PC-3 (cell line): ENCODE results near the gene ZBTB37. TPM values are rescaled to one million over a fixed set of nuclear protein-coding genes. Genes with fewer than 3 reads are reported as not detected.

Experiments used
- ATAC-seq: fragments of 200-7000 bp; cut with Tn5 transposase; 2 replicates; pipeline ENCODE4 v1.9.1; 2020; ENCODE audit warnings: mild to moderate bottlenecking, moderate library complexity
- BruUV-seq: library from RNA; stranded (reverse); fragments of 400-500 nt; replicated peaks from 2 replicates; lab custom pipeline; 2021; lab: Mats Ljungman, UMichigan
- CTCF ChIA-PET: fragments of 300-600 bp; sonication (Branson Sonifier 250); formaldehyde crosslinking; loops from one replicate; lab custom pipeline; 2022; ENCODE audit warnings: antibody characterized with exemption; lab: Charles Lee
- POLR2A ChIA-PET: fragments of 300-600 bp; sonication (Branson Sonifier 250); formaldehyde crosslinking; loops from one replicate; lab custom pipeline; 2022; ENCODE audit warnings: antibody characterized with exemption; ENCODE audit not compliant: unreplicated experiment; lab: Charles Lee
- DNase-seq: peaks from one replicate; pipeline ENCODE4 v3.0.0-alpha.2; 2015
- H2AFZ ChIP-seq: fragments of 300-600 bp; sonication (generic); 2 replicates; pipeline ENCODE4 v1.6.0; 2016; ENCODE audit warnings: antibody characterized with exemption, low read length
- H3F3A ChIP-seq: fragments of 300-600 bp; sonication (generic); one replicate; pipeline ENCODE4 v1.6.0; 2017; ENCODE audit warnings: antibody characterized with exemption, low read length, control low read depth, mild to moderate bottlenecking; ENCODE audit not compliant: unreplicated experiment
- H3K27ac ChIP-seq: fragments of 300-600 bp; sonication (generic); 2 replicates; pipeline ENCODE4 v1.5.1; 2016; ENCODE audit warnings: mild to moderate bottlenecking, low read length
- H3K27me3 ChIP-seq: fragments of 300-600 bp; sonication (generic); 2 replicates; pipeline ENCODE4 v1.6.1; 2016; ENCODE audit warnings: low read length, mixed read lengths
- H3K36me3 ChIP-seq: fragments of 300-600 bp; sonication (generic); 2 replicates; pipeline ENCODE4 v1.6.1; 2016; ENCODE audit warnings: low read depth, mixed run types, low read length, mixed read lengths
- H3K4me1 ChIP-seq: fragments of 300-600 bp; sonication (generic); 2 replicates; pipeline ENCODE4 v1.5.1; 2016; ENCODE audit warnings: low read length; ENCODE audit not compliant: insufficient read depth
- H3K4me2 ChIP-seq: fragments of 300-600 bp; sonication (generic); 2 replicates; pipeline ENCODE4 v1.6.0; 2016; ENCODE audit warnings: low read length
- H3K4me3 ChIP-seq: fragments of 300-600 bp; sonication (generic); 2 replicates; pipeline ENCODE4 v1.5.1; 2016; ENCODE audit warnings: mild to moderate bottlenecking, low read length, mixed read lengths
- H3K79me2 ChIP-seq: fragments of 300-600 bp; sonication (generic); 2 replicates; pipeline ENCODE4 v1.6.1; 2017; ENCODE audit warnings: low read length, mixed read lengths
- H3K9ac ChIP-seq: fragments of 300-600 bp; sonication (generic); 2 replicates; pipeline ENCODE4 v1.6.0; 2016; ENCODE audit warnings: mild to moderate bottlenecking, low read length
- H3K9me2 ChIP-seq: fragments of 300-600 bp; sonication (generic); replicated peaks from 2 replicates; pipeline ENCODE4 v1.6.1; 2016; ENCODE audit warnings: mixed run types, low read length, mixed read lengths
- H3K9me3 ChIP-seq: fragments of 300-600 bp; sonication (generic); 2 replicates; pipeline ENCODE4 v1.6.1; 2016; ENCODE audit warnings: low read length, mixed read lengths
- H4K20me1 ChIP-seq: fragments of 300-600 bp; sonication (generic); 2 replicates; pipeline ENCODE4 v1.6.1; 2016; ENCODE audit warnings: low read length, mixed read lengths
- CTCF ChIP-seq: fragments of 300-600 bp; sonication (generic); conservative IDR thresholded peaks from 2 replicates; pipeline ENCODE4 v1.5.1; 2017; ENCODE audit warnings: antibody characterized with exemption, low read depth, mild to moderate bottlenecking, low read length
- EZH2 ChIP-seq: fragments of 300-600 bp; sonication (generic); IDR thresholded peaks from one replicate; pipeline ENCODE4 v1.6.1; 2017; ENCODE audit warnings: antibody characterized with exemption, mild to moderate bottlenecking, low read length; ENCODE audit not compliant: unreplicated experiment
- EZH2phosphoT487 ChIP-seq: fragments of 300-600 bp; sonication (generic); IDR thresholded peaks from 2 replicates; pipeline ENCODE4 v1.6.1; 2018; ENCODE audit warnings: mild to moderate bottlenecking, antibody characterized with exemption, low read length, borderline replicate concordance
- intact Hi-C: fragments of 100-400 bp; cut with micrococcal nuclease; formaldehyde crosslinking; loops from 2 replicates; pipeline ENCODE4 v1.9.0; 2023
- total RNA-seq: library from RNA; depleted of rRNA; stranded (reverse); fragments of >200 nt; gene quantifications from 2 replicates; pipeline ENCODE4 v1.2.3, GENCODE V29; 2014

Gene ZBTB37
- total RNA-seq, 1 experiment from 2014 or later: 1.5 TPM

- Histone ChIP-seq H3K4me3 (no peak overlapping the region), H3F3A (no peaks in the 10 kb centered on the region), H3K4me2 (no peak overlapping the region), H3K9ac (no peak overlapping the region), H2AFZ (no peak overlapping the region), H3K9me3 (no peaks in the 10 kb centered on the region), H3K27me3 (no peaks in the 10 kb centered on the region), H3K4me1 (no peaks in the 10 kb centered on the region), H4K20me1 (no peaks in the 10 kb centered on the region), H3K27ac (no peak overlapping the region), H3K36me3 (no peaks in the 10 kb centered on the region), H3K79me2 (no peaks in the 10 kb centered on the region), H3K9me2 (no peaks in the 10 kb centered on the region)
- intact Hi-C loops: no loop called here
- BruUV-seq: no TSS peak
- ATAC-seq (no peak), DNase-seq (no peak)
- POLR2A ChIA-PET: no interaction called here
- CTCF ChIA-PET: interaction anchor here (0.6 kb wide), 1 partner anchor 136 kb away, joined by 5 read pairs; no protein-coding TSS in a partner anchor
- no peak for TF ChIP-seq CTCF
- TF ChIP-seq EZH2: no peak
These were observed 47.4 kb downstream of the ZBTB37 start for GRCh38 chr1:173915596-173915995.

GRCh38 chr1:173916667-173917066 lies 48.5 kb downstream of the ZBTB37 start:
- Histone ChIP-seq H3K9me2 (no peaks in the 10 kb centered on the region), H3K4me3 (no peak overlapping the region), H2AFZ (no peak overlapping the region), H3K9me3 (no peaks in the 10 kb centered on the region), H3K9ac (no peak overlapping the region), H3F3A (no peaks in the 10 kb centered on the region), H3K4me1 (no peaks in the 10 kb centered on the region), H3K4me2 (no peak overlapping the region), H4K20me1 (no peaks in the 10 kb centered on the region), H3K36me3 (no peaks in the 10 kb centered on the region), H3K27ac (no peak overlapping the region), H3K27me3 (no peaks in the 10 kb centered on the region), H3K79me2 (no peaks in the 10 kb centered on the region)
- ChIA-PET CTCF (no interaction called here), POLR2A (no interaction called here)
- no TSS peak for BruUV-seq
- no peak for TF ChIP-seq EZH2
- no peak for ATAC-seq
- no peak for DNase-seq
- intact Hi-C loops: no loop called here

- TF ChIP-seq EZH2 (no peak), EZH2phosphoT487 (no peak), CTCF (no peak)
- no peaks in the 10 kb centered on the region for H3K79me2 ChIP-seq
- ChIA-PET CTCF (no interaction called here), POLR2A (no interaction called here)
- H3K4me2 ChIP-seq: no peak within 1 kb of the TSS
- H3K36me3 ChIP-seq: no peaks in the 10 kb centered on the region
- no peak within 1 kb of the TSS for H3K9ac ChIP-seq
- H3K4me3 ChIP-seq: no peak within 1 kb of the TSS
- H4K20me1 ChIP-seq: no peaks in the 10 kb centered on the region
- no peaks in the 10 kb centered on the region for H3F3A ChIP-seq
- ATAC-seq (no peak), DNase-seq (no peak)
- no peak within 1 kb of the TSS for H3K27ac ChIP-seq
- no TSS peak for BruUV-seq
- no peak within 1 kb of the TSS for H2AFZ ChIP-seq
- H3K9me2 ChIP-seq: no peaks in the 10 kb centered on the region
- intact Hi-C loops: no loop called here
- no peaks in the 10 kb centered on the region for H3K27me3 ChIP-seq
- no peaks in the 10 kb centered on the region for H3K9me3 ChIP-seq
- no peaks in the 10 kb centered on the region for H3K4me1 ChIP-seq
These were observed 49.0 kb downstream of the ZBTB37 start, which contains the start of gene SERPINC1 for GRCh38 chr1:173917149-173917548. SERPINC1 (minus strand) TSS chr1:173917327; CDS start chr1:173917259, 68 bp downstream.
